Mononuclear cell (primary cell): Measurements from ENCODE around the gene STX8. TPM values are rescaled to one million over a fixed set of nuclear protein-coding genes. Genes with fewer than 3 reads are reported as not detected.
"Not testable (repeated sequence)": the region's sequence is repeated elsewhere in the genome, so short reads cannot be mapped to it uniquely, and the experiment has no call there.

ENCODE experiments used
- H3K27me3 ChIP-seq: 2 replicates; pipeline ENCODE4 v1.6.0; 2011; ENCODE audit warnings: low read length, control low read depth; ENCODE audit not compliant: insufficient read depth
- H3K4me1 ChIP-seq: 2 replicates; pipeline ENCODE4 v1.5.1; 2011; ENCODE audit warnings: mild to moderate bottlenecking, low read length, control low read depth; ENCODE audit not compliant: insufficient read depth
- H3K4me3 ChIP-seq: 2 replicates; pipeline ENCODE4 v1.5.1; 2011; ENCODE audit warnings: mild to moderate bottlenecking, low read length, moderate library complexity
- H3K9me3 ChIP-seq: 2 replicates; pipeline ENCODE4 v1.5.1; 2011; ENCODE audit warnings: low read depth, mild to moderate bottlenecking, control low read depth, low read length
- total RNA-seq: library from RNA; depleted of rRNA; stranded (reverse); fragments of >200 nt; gene quantifications from one replicate; pipeline ENCODE4 v1.2.3, GENCODE V29; 2012

Gene STX8
- total RNA-seq = 67.8 TPM

GRCh38 chr17:9575381-9576101 lies at the start of gene STX8:
Gene STX8 (minus strand): TSS chr17:9575820. CDS start chr17:9575808, 12 bp downstream.
- Histone ChIP-seq H3K9me3 (no peaks in the 10 kb centered on the region), H3K4me1 (peaks cover 26% of the 10 kb centered on the region), H3K27me3 (no peaks in the 10 kb centered on the region), H3K4me3 (peak within 1 kb of the TSS; percentile 65)

- no peak overlapping the region for H3K4me3 ChIP-seq
- H3K9me3 ChIP-seq = peaks cover 18% of the 10 kb centered on the region
- no peaks in the 10 kb centered on the region for H3K4me1 ChIP-seq
- no peaks in the 10 kb centered on the region for H3K27me3 ChIP-seq
These were observed 47.3 kb upstream of the STX8 start for GRCh38 chr17:9622961-9623360.

GRCh38 chr17:9615486-9615885 lies 39.9 kb upstream of the STX8 start:
- Histone ChIP-seq H3K27me3 (no peaks in the 10 kb centered on the region), H3K4me3 (no peak overlapping the region), H3K9me3 (no peaks in the 10 kb centered on the region), H3K4me1 (no peaks in the 10 kb centered on the region)

- Histone ChIP-seq H3K4me3 (no peak overlapping the region), H3K9me3 (no peaks in the 10 kb centered on the region), H3K27me3 (no peaks in the 10 kb centered on the region), H3K4me1 (no peaks in the 10 kb centered on the region)
These were observed 36.4 kb upstream of the STX8 start for GRCh38 chr17:9612006-9612405.

- Histone ChIP-seq H3K4me3 (no peak overlapping the region), H3K4me1 (no peaks in the 10 kb centered on the region), H3K9me3 (no peaks in the 10 kb centered on the region), H3K27me3 (no peaks in the 10 kb centered on the region)
These were observed 35.9 kb upstream of the STX8 start for GRCh38 chr17:9611557-9611956.

- H3K9me3 ChIP-seq, H3K27me3 ChIP-seq, H3K4me3 ChIP-seq, H3K4me1 ChIP-seq: not testable (repeated sequence)
These were observed 31.4 kb upstream of the STX8 start for GRCh38 chr17:9607058-9607457.

GRCh38 chr17:9606453-9606852 lies 30.8 kb upstream of the STX8 start:
- Histone ChIP-seq H3K4me1 (no peaks in the 10 kb centered on the region), H3K27me3 (no peaks in the 10 kb centered on the region), H3K9me3 (no peaks in the 10 kb centered on the region), H3K4me3 (no peak overlapping the region)

- not testable (repeated sequence) for H3K4me1 ChIP-seq
These were observed 29.0 kb upstream of the STX8 start for GRCh38 chr17:9604583-9604982.

GRCh38 chr17:9598661-9599060 lies 23.0 kb upstream of the STX8 start:
- no peaks in the 10 kb centered on the region for H3K9me3 ChIP-seq
- no peaks in the 10 kb centered on the region for H3K4me1 ChIP-seq
- no peaks in the 10 kb centered on the region for H3K27me3 ChIP-seq

More at GRCh38 chr17:9604583-9604982, 29.0 kb upstream of the STX8 start:
- H3K27me3 ChIP-seq, H3K9me3 ChIP-seq, H3K4me3 ChIP-seq: not testable (repeated sequence)

GRCh38 chr17:9597638-9598037 lies 22.0 kb upstream of the STX8 start:
- H3K4me1 ChIP-seq, H3K27me3 ChIP-seq, H3K9me3 ChIP-seq, H3K4me3 ChIP-seq: not testable (repeated sequence)

More at GRCh38 chr17:9598661-9599060, 23.0 kb upstream of the STX8 start:
- H3K4me3 ChIP-seq = no peak overlapping the region

- Histone ChIP-seq H3K27me3 (no peaks in the 10 kb centered on the region), H3K4me3 (no peak overlapping the region), H3K9me3 (no peaks in the 10 kb centered on the region), H3K4me1 (no peaks in the 10 kb centered on the region)
These were observed 18.4 kb upstream of the STX8 start for GRCh38 chr17:9594065-9594464.

- no peaks in the 10 kb centered on the region for H3K9me3 ChIP-seq
- no peaks in the 10 kb centered on the region for H3K27me3 ChIP-seq
- H3K4me1 ChIP-seq = no peaks in the 10 kb centered on the region
These were observed 12.5 kb upstream of the STX8 start for GRCh38 chr17:9587969-9588656.

GRCh38 chr17:9577373-9577709 lies 1.7 kb upstream of the STX8 start:
- H3K4me3 ChIP-seq = no peak overlapping the region
- H3K9me3 ChIP-seq = no peaks in the 10 kb centered on the region

More at GRCh38 chr17:9587969-9588656, 12.5 kb upstream of the STX8 start:
- no peak overlapping the region for H3K4me3 ChIP-seq

GRCh38 chr17:9576521-9577372 lies 1.1 kb upstream of the STX8 start, which contains the start of gene CFAP52:
Gene CFAP52 (plus strand): TSS chr17:9576642. CDS start chr17:9576696, 54 bp downstream.
- peak within 1 kb of the TSS; percentile 65 for H3K4me3 ChIP-seq

More at GRCh38 chr17:9577373-9577709, 1.7 kb upstream of the STX8 start:
- H3K27me3 ChIP-seq = no peaks in the 10 kb centered on the region
- H3K4me1 ChIP-seq = peaks cover 26% of the 10 kb centered on the region

GRCh38 chr17:9571201-9571600 lies 4.4 kb downstream of the STX8 start:
- H3K9me3 ChIP-seq = no peaks in the 10 kb centered on the region
- no peak overlapping the region for H3K4me3 ChIP-seq
- H3K4me1 ChIP-seq = peaks cover 15% of the 10 kb centered on the region
- no peaks in the 10 kb centered on the region for H3K27me3 ChIP-seq

More at GRCh38 chr17:9576521-9577372, 1.1 kb upstream of the STX8 start, which contains the start of gene CFAP52:
- Histone ChIP-seq H3K27me3 (no peaks in the 10 kb centered on the region), H3K9me3 (no peaks in the 10 kb centered on the region), H3K4me1 (peaks cover 26% of the 10 kb centered on the region)
